Measurements from ENCODE around the gene POLA1.

The POLA1 gene

DNA sequence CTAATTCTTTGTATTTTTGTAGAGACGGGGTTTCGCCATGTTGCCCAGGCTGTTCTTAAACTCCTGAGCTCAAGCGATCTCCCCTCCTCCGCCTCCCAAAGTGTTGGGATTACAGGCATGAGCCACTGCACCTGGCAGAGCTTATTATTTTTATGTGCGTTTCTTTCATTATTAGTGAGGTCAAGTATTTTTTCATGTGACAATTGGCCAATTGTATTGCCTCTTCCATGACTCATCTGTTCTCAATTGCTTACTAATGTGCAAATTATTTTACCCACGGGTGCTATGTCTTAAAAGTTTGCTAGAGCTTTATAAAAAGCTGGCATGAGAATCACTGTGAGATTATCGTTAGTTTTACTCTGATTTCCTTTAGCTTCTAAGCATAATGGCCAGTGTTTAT lies 335.0 kb downstream of the POLA1 start:
- DNase-seq (ENCODE audit: low spot score) = no peak

DNA sequence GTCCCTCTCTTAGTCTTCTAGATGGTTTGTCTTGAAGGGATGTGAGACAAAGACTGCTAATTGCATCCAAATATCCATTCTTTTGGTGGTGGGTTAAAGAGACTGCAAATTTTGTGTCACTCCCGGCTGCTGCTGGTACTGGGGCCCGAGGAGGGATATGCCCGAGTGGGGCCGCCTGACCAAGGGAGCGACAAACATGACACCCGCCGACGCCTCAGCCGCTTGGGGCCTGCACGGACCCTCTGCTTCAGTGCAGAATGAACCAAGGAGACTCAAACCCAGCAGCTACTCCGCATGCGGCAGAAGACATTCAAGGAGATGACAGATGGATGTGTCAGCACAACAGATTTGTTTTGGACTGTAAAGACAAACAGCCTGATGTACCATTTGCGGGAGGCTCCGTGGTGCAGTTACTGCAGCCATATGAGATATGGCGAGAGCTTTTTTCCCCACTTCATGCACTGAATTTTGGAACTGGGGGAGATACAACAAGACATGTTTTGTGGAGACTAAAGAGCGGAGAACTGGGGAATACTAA lies 335.6 kb downstream of the POLA1 start:
- DNase-seq (ENCODE audit: low spot score) = no peak

DNA sequence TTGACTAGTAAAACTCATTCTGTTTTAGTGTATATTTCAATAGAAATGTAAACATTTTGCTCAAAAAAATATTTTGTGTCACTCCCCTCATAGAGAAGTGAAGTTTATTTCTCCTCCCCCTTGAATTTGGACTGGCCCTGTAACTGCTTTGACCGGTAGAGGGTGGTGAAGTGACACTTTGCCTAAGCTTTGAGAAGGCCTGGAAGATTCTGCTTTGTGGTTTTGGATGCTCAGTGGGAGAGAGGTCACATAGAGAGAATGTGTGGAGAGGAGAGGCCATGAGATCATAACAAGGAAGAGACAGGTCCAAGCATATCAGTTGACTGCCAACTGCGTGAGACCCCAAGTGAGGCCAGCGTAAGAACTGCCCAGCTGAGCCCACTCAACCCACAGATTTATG lies 341.2 kb downstream of the POLA1 start:
- no peak for DNase-seq (ENCODE audit: low spot score)

DNA sequence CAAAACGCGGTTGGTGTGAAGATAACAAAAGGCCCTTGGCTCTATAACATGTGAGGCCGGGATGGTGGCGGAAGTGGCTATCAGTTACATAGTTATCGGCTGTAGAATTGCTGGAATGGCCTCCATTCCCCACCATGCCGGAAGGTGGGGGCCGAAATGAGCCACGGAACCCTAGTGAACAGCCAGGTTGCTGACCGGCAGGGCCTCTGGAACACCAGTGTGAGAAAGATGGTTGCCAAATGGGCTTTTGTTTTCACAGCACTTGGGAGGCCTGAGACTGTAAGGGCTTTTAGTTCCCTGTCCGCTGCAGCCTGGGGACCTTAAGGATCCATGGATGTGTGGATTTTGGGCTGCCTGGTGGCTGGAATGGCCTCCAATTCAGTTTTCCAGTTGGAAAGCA lies 345.3 kb downstream of the POLA1 start:
- DNase-seq (ENCODE audit: low spot score) = no peak

DNA sequence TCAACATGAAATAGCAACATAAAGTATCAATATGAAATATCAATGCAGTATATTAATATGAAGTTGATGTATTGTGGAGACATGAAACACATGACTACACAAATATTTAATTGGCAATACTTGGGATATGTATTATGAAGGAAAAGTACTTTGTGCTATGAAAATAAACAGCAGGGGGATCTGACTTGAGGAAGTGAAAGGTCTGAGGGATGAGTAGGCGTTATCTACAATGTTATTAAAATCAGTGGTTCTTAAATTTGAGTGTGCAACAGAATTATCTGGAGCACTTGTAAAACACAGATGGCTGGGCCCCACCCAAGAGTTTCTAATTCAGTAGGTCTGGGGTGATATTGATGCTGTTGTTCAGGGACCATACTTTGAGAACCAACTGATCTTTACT lies 349.5 kb downstream of the POLA1 start:
- no peak for DNase-seq (ENCODE audit: low spot score)

Data from putamen (tissue), 1 donor.